ENCODE measurements around the gene ICE1.

Gene ICE1

DNA sequence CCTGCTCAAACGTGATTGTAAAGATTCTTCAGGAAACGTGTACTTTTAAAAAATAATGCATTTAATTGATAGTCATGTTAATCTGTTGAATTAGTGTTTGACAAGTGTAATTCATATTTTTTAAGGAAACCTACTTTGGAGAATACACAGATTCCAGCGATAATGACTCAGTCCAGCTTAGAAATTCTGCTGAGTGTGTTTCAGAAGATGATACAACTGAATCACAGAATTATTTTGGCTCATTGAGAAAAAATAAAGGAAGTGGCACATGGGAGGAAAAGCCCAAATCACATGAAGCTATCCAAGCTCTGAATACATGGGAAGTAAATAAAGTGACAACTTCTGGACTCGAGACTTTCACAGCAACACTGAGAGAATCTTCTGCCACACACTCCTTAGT is 37.8 kb downstream of the ICE1 start:
- no peak overlapping the region for H3K4me3 ChIP-seq (ENCODE audit: low read depth, low read length)
- TF ChIP-seq, protein P1, sequence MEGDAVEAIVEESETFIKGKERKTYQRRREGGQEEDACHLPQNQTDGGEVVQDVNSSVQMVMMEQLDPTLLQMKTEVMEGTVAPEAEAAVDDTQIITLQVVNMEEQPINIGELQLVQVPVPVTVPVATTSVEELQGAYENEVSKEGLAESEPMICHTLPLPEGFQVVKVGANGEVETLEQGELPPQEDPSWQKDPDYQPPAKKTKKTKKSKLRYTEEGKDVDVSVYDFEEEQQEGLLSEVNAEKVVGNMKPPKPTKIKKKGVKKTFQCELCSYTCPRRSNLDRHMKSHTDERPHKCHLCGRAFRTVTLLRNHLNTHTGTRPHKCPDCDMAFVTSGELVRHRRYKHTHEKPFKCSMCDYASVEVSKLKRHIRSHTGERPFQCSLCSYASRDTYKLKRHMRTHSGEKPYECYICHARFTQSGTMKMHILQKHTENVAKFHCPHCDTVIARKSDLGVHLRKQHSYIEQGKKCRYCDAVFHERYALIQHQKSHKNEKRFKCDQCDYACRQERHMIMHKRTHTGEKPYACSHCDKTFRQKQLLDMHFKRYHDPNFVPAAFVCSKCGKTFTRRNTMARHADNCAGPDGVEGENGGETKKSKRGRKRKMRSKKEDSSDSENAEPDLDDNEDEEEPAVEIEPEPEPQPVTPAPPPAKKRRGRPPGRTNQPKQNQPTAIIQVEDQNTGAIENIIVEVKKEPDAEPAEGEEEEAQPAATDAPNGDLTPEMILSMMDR (IDR thresholded peaks at IDR 0.05; ENCODE audit: low read depth, low read length, missing control alignments), result no peak
- no peak for DNase-seq (ENCODE audit: low read depth)
- in situ Hi-C loops (cut with HindIII; ENCODE audit: low sequenced_read_pairs), result no loop called here

DNA sequence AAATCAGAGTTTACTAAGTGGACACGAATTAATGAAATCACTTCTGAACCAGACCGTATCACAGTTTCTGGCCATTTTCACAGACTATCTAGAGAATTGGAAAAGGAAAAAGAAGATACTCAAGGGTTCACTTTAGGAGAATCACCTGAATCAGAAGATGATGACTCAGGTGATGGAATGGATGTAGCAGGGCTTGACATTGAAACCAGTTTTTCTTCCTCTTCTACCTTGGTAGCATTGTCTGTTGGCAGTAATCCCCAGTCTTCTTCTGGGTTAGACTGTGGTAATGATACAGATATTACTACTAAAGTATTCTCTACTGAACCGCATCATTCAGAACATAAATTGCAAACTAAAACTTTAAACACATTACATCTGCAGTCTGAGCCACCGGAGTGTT is 38.5 kb downstream of the ICE1 start:
- in situ Hi-C loops (cut with HindIII; ENCODE audit: low sequenced_read_pairs), result no loop called here
- H3K4me3 ChIP-seq (ENCODE audit: low read depth, low read length), result no peak overlapping the region
- TF ChIP-seq, protein P1 (IDR thresholded peaks at IDR 0.05; ENCODE audit: low read depth, low read length, missing control alignments), result no peak
- no peak for DNase-seq (ENCODE audit: low read depth)

DNA sequence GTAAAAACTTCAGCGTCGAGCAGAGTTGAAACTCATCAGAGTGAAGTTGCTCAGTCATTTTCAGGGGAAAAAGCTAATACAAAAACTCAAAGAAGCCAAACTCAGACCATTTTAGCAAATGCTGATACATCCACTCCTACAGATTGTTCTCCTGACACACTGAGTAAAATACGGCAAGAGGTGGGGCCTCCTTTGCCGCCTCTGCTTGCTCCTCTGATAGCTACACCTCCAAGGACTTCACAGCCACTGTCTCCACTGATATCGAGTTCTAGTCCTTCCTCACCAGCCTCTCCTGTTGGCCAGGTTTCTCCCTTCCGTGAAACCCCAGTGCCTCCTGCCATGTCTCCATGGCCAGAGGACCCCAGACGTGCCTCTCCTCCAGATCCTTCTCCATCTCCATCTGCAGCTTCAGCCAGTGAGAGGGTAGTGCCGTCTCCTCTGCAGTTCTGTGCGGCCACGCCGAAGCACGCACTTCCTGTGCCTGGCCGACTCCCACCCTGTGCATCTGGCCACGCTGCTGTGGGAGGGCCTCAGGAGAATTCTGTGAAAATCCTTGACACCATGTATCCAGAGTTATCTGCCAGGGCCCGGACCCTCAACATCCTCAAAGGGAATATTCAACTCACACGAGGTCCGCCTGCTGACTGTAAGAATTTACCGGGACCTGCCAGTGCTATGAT is 41.7 kb downstream of the ICE1 start:
- in situ Hi-C loops (cut with HindIII; ENCODE audit: low sequenced_read_pairs), result no loop called here
- TF ChIP-seq, protein P1 (IDR thresholded peaks at IDR 0.05; ENCODE audit: low read depth, low read length, missing control alignments), result no peak
- H3K4me3 ChIP-seq (ENCODE audit: low read depth, low read length), result no peak overlapping the region
- no peak for DNase-seq (ENCODE audit: low read depth)

DNA sequence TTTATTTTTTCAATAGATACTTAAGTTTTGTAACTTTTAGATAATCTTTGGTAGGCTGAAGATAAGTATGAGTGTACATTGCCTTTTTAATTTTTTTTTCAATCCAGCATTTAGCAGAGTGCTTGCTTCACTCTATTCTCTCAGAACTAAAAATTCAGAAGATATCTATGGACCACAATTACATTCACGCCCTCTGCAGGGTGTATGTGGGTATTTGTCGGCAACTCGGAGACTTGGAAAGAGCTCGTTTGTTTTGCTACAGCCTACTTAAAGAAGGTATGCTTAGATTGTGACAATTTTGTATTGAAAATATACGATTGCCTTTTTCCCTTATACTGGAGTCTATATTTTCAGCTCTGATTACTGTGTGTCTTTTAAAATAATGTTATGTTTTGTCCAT is 43.8 kb downstream of the ICE1 start:
- H3K4me3 ChIP-seq (ENCODE audit: low read depth, low read length), result no peak overlapping the region
- DNase-seq (ENCODE audit: low read depth), result no peak
- in situ Hi-C loops (cut with HindIII; ENCODE audit: low sequenced_read_pairs), result no loop called here
- TF ChIP-seq, protein P1 (IDR thresholded peaks at IDR 0.05; ENCODE audit: low read depth, low read length, missing control alignments), result no peak

DNA sequence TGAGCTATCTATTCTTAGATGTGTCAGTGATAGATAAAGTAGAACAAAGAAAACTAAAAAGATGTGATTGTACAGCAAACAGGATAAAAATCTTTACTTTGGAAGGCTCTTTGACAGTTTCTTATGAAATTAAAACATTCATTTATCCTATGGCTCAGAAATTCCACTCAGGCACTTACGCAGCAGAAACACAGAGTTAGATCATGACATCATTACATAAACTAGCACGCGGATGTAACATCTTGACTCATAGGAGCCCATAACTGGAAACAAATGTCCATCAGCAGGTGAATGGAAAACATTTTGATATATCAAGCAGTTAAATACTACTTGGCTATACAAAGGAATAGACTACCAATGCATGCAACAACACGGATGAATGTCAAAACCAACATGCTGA is 45.3 kb downstream of the ICE1 start:
- in situ Hi-C loops (cut with HindIII; ENCODE audit: low sequenced_read_pairs), result no loop called here
- TF ChIP-seq, protein P1 (IDR thresholded peaks at IDR 0.05; ENCODE audit: low read depth, low read length, missing control alignments), result no peak
- DNase-seq (ENCODE audit: low read depth), result no peak
- H3K4me3 ChIP-seq (ENCODE audit: low read depth, low read length), result no peak overlapping the region

DNA sequence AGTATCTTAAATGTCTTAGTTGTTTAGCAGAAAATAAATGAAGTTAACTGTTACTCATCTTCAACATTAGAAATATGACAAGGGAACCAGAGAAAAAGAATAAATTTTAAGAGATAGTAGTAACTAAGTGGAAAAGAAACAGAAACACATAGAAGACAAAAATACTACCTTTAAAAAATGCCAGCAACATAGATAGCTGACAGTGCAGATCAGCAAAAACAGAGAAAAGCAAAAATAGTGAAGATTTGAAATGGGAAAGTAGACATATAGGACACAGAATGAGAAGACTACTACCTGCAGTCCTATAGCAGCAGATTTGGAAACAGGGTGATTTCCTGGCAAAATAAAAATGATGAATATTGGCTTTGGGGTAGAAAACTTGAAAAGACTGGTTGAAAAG is 48.5 kb downstream of the ICE1 start:
- no peak overlapping the region for H3K4me3 ChIP-seq (ENCODE audit: low read depth, low read length)
- DNase-seq (ENCODE audit: low read depth), result no peak
- in situ Hi-C loops (cut with HindIII; ENCODE audit: low sequenced_read_pairs), result no loop called here
- TF ChIP-seq, protein P1 (IDR thresholded peaks at IDR 0.05; ENCODE audit: low read depth, low read length, missing control alignments), result no peak

Measured in astrocyte of the cerebellum (primary cell).